PC-3 (cell line): ENCODE measurements around the gene DOCK1.

Experiments
- EZH2 ChIP-seq: fragments of 300-600 bp; sonication (generic); IDR thresholded peaks from one replicate; pipeline ENCODE4 v1.6.1; 2017; ENCODE audit warnings: antibody characterized with exemption, mild to moderate bottlenecking, low read length; ENCODE audit not compliant: unreplicated experiment
- TF ChIP-seq, protein P1 (sequence below): fragments of 300-600 bp; sonication (generic); conservative IDR thresholded peaks from 2 replicates; pipeline ENCODE4 v1.5.1; 2017; ENCODE audit warnings: antibody characterized with exemption, low read depth, mild to moderate bottlenecking, low read length

DNA sequence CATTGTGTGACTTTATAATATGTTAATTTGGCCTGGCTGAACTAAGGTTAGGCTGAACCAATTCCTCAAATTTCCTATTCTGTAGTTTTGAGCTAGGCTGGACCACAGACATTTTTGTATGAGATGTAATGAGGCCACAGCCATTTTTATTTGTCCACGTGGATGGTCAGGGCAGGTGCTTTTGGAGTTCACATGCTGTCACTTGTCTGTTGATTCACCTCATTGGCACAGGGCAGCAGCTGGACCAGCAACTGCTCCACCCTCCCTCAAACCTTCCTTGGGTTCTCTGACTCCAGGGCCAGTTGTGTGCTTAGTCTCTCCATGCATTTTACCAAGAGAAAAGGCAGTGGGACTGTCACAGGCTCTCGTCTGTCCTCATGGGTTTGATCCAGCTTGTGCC, 567.7 kb downstream of the DOCK1 start:
- TF ChIP-seq, protein P1, sequence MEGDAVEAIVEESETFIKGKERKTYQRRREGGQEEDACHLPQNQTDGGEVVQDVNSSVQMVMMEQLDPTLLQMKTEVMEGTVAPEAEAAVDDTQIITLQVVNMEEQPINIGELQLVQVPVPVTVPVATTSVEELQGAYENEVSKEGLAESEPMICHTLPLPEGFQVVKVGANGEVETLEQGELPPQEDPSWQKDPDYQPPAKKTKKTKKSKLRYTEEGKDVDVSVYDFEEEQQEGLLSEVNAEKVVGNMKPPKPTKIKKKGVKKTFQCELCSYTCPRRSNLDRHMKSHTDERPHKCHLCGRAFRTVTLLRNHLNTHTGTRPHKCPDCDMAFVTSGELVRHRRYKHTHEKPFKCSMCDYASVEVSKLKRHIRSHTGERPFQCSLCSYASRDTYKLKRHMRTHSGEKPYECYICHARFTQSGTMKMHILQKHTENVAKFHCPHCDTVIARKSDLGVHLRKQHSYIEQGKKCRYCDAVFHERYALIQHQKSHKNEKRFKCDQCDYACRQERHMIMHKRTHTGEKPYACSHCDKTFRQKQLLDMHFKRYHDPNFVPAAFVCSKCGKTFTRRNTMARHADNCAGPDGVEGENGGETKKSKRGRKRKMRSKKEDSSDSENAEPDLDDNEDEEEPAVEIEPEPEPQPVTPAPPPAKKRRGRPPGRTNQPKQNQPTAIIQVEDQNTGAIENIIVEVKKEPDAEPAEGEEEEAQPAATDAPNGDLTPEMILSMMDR, result no peak
- TF ChIP-seq EZH2, result no peak
